GM21423 (cell line): ENCODE results near the gene LRSAM1.

Experiments used
- ATAC-seq: cut with Tn5 transposase; IDR thresholded peaks from one replicate; pipeline ENCODE4 v1.9.1; 2021; ENCODE audit warnings: mild to moderate bottlenecking, moderate library complexity; ENCODE audit not compliant: unreplicated experiment

Gene LRSAM1

DNA sequence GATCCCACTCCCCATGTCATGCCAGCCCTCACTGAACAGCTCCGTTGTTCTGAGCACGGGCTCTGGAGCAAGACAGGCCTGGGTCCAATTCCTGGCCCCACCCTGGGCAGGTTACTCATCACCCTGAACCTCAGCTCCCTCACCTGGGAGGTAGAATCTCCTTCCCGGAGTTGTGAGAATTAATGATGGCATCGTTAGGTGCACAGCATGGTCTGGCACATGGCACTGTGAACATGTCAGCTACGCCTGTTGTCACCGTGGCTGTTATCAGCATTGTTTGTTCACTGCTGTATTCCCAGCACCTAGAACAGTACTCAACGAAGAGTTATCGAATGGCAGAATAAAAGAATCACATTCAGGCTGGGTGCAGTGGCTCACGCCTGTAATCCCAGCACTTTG lies 43.0 kb downstream of the LRSAM1 start:
- no peak for ATAC-seq

GRCh38 chr9:127495884-127496555 lies 44.7 kb downstream of the LRSAM1 start:
- no peak for ATAC-seq

DNA sequence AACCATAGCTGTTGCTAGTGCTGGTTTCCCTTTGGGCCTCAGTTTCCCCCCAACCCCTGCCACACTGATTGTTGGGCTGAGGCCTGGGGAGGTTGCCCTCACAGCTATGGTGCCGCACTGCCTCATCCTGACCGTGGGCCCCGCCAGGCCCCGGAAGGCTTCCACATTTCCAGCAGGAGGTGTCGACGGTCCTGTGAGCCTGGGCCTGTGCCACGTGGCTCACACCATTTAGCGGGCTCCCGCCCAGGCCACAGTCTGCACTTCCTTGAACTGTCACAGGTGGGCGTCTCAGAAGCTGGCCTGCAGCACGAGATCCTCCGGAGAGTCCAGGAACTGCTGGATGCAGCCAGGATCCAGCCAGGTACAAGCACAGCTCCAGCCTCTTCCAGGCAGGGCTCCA lies 45.7 kb downstream of the LRSAM1 start:
- ATAC-seq, result no peak

DNA sequence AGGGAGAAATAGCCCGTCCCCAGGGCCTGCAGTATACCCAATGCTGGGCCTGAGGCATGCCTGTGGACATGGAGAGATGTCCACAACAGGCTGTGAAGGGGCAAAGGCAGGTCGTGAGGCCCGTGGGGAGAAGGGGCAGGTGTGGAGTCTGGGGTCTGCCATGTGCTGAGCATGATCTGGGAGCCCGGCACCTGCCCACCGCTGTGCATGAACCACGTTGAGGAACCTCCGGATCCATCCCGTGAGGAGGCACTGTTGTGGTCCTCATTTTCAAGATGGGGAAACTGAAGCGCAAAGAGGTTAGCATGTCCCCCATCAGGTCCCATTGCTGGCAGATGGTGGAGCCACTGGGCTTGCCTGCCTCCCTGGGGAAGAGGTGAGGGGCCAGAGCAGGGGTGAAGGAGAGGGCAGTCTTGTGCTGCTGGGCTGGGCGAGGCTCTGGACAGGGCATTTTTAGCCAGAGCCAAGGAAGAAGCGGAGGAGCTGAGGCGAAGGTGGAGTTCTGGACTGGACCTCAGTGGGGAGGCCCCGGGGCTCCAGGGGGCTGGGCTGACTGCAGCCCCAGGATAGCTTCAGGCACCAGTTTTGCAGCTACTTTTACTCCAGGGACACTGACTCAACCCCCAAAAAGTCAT lies 46.5 kb downstream of the LRSAM1 start:
- no peak for ATAC-seq

- no peak for ATAC-seq
Observed at GRCh38 chr9:127498298-127498697, 47.0 kb downstream of the LRSAM1 start.

GRCh38 chr9:127500399-127500798 lies 49.1 kb downstream of the LRSAM1 start:
- no peak for ATAC-seq

DNA sequence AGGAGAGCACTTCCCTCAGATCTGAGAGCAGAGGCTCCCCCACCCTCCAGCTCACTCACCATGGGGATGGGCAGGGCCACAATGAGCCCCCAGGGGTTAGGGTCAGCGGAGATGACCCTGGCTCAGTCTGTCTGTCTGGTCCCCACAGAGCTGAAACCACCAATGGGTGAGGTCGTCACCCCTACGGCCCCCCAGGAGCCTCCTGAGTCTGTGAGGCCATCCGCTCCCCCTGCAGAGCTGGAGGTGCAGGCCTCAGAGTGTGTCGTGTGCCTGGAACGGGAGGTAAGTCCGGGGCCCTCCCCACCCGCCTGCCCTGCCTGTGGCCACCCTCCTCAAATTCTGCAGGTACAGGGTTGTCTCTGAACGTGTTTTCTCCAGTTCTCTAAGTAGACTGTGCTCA lies 49.6 kb downstream of the LRSAM1 start:
- no peak for ATAC-seq

- no peak for ATAC-seq
Observed at GRCh38 chr9:127501821-127502343, 50.6 kb downstream of the LRSAM1 start.

DNA sequence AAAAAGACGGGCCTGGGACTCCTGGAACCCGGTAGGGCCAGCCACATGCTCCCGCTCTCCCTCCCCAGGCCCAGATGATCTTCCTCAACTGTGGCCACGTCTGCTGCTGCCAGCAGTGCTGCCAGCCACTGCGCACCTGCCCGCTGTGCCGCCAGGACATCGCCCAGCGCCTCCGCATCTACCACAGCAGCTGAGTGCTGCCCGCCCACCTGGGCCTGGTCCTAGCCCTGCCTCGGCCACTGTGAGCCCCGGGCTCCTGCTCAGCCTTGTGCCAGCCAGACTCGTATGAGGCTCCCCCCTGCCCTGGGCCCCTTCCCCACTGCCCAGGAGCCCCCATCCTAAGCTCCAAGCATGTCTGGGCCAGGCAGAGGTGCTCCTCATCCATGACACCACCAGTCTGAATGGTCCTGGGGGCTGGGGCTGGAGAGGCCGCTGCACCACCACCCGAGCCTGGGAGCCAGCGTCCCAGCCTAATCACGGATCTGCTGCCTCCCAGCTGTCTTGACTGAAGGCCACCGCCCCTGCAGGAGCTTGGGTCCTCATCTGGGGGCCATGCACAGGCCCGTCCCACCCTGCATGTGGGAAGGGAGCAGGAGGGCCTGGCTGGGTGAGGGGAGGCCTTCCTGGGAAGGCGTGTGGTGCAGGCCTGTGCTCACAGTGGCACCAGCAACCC lies 51.5 kb downstream of the LRSAM1 start:
- no peak for ATAC-seq

DNA sequence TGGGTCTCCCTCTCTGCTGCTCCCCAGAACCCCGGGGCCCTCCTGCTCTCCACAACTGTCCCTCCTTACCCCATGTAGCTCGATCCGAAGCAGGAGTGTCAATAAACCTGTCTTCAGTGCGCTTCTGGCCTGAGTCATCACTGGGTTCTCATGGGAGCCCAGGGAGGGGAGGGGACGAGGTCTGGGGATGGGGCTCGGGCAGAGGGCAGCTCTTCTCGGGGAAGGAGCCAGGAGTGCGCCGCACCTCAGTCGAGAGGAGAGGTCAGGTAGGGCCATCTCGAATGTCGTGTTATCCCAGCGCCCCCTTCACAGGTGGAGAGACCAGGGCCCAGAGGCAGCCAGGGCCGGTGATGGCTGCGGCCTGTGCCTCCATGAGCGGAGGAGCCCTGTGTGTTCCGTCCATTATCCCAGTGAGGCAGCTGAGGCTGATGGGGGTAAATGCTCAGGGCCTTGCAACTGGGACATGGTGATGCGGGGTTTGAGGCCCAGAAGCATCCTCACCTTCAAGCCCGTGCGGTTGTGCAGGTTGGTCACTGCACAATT lies 52.1 kb downstream of the LRSAM1 start:
- ATAC-seq, result no peak

DNA sequence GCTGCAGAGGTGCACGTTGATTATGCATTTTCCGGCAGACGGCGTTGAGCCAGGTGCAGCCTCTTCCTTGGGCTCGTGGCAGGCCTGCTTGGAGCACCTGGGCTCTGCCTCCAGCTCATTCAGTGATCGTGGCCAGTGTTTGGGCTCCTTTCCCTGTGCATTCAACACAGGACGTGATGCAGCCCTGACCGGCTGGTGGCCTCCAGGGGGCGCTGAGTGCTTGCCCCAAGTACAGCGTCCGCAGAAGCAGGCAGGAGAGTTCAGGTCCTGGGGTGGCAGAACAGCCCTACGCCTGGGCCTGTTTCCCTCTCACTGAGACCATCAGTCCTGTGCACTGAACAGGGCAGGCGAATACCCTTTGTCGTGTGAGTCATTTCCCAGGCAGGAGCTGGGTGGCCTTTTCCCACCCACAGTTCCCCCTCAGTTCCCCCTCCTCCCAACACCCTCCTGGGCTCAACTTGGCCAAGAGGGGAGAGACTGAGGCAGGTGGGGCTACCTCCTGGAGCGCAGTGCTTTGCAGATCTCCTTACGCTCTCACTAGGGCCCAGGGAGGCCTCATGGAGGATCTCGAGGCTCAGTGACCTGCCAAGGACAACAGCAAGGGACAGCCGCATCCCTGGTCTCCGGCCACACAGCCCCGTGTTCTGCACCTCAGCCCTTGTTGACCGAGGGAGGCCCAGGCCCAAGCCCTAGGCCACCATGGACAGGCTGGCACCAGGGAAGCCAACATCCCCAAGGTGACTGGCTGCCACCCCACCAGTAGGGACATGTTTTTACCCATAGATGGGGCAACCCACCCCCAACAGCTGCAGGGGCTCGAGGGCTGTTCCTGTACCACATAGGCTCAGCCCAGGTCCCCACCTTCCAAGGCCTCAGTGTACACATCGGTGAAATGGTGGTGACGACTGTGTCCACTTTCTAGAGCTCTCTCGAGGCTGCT lies 52.9 kb downstream of the LRSAM1 start:
- no peak for ATAC-seq

DNA sequence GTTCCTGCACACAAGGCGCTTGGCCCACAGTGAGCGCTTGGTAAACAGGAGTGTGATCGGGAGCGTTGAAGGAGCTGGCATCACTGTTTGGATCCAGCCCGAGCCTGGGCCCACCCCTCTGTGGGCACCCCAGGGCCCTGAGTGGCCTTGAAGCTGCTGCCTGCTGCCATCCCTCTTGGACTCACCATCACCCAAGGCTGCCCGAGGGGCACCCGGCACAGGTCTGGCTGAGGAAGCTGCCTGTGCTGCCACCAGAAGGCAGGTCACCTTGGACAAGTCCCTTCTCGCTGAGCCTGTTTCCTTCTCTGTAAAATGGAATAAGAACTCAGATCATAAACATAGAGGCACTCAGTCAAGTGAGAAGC lies 53.6 kb downstream of the LRSAM1 start:
- no peak for ATAC-seq

- no peak for ATAC-seq
Observed at GRCh38 chr9:127505396-127506116, 54.2 kb downstream of the LRSAM1 start.

DNA sequence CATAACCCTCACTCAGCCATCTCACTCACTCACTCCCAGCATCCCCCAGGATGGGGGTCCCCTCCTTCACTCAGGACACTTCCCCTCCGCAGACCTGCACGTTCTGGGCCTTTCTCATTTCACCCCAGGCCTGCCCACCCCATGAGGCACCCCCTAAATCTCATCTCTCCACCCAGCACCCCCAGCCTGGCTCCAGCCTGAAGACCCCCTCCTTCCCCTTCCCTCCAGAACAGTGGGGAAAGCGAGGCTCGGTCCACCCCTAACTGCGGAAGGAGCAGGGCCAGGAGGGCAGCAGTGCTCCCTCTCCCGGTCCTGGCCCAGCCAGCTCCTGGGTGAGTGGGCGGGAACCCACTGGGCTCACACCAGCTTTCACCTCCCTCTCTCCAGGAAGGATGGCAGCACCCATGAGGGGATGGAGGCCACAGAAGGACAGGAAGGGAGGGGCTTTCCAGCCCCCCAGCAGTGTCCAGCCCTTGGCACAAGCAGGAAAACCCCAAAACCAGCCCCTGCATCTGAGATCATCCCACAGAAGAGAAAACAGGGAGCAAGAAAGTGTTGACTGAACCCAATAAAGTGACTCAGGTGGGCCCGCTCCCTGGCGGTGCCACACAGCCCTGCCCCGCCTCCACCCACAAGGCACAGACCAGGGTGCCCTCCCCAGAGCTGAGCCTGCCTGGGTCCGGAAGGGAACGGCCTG lies 55.0 kb downstream of the LRSAM1 start:
- ATAC-seq, result no peak

DNA sequence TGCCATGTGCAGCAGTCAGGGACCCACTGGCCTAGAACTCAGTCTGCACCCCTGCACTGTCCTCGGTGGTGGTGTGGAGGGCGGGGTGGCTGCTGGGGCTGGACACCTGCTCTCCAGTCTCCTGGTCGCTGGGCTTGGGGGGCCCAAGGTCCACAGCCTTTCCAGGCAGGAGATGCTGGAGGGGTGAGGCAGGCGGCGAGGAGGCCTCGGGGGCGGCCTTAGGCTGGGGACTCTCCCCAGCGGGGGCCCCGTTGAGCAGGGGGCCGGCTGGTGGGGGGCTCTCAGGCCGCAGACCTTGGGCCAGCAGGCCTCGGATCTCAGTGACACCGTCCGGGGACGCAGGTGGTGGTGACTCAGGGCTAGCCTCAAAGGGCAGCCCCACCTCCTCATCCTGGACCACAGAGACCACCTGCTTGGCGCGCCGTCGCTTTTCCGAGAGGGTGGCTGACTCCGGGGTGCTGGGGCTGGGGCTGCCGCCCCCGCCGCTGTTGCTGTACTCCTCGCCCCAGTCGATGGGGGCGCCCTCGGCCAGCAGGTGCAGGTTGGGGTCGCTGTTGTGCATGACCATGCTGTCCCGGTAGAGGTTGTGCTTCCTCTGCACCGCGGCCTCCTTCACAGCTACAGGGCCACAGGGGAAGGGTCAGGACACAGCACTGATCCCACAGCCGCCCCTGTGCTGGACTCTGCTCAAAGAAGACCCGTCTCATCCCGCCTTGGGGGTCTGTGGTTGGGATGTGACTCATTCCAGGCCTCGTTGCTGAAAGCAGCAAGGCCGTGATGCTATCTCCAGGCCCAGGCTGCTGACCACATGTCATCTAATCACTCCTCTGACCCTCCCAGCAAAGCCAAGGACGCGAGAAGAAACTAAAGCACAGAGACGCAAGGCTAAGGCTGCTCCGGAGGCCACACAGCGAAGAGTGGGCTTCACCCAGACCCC lies 55.8 kb downstream of the LRSAM1 start:
- ATAC-seq, result no peak

DNA sequence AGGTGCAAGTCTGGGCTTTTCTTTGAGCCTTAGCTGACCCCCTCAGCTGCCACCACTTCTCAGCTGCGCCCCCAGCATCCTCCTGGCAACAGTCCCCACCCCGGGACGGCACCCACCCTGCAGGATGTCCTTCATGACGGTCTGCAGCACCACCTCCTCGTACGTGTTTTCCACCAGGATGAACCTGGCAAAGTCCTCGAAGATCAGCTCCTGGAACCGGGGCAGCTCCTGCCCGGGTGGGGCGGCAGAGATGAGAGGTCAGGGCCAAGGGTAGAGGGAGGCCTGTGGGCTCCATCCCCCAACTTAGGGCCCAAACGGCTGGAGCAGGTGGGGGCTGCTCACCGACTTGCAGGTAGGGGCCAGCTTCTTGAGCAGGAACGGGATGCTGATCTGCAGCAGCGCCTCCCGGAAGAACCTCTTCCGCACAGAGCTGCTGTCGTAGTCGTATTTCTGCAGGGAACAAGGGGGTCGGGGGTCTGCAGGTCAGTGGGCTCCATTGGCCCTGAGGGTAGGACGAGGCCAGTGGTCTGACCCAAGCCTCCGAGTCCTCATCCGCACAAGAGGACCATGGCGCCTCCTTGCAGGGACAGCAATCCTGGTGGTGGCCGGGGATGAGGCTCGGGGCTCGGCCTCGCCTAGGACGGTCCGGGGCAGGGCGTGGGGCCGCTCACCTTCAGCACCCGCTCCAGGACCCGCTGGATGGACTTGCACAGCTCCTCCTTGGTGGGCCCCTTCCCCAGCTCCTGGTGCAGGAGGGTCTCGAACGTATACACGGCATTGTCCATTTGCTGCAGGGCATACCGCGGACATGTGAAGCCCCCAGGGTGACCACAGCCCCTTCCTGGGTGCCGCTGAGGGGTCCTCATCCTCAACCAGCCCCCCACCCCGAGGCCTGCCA lies 56.7 kb downstream of the LRSAM1 start:
- ATAC-seq, result no peak

DNA sequence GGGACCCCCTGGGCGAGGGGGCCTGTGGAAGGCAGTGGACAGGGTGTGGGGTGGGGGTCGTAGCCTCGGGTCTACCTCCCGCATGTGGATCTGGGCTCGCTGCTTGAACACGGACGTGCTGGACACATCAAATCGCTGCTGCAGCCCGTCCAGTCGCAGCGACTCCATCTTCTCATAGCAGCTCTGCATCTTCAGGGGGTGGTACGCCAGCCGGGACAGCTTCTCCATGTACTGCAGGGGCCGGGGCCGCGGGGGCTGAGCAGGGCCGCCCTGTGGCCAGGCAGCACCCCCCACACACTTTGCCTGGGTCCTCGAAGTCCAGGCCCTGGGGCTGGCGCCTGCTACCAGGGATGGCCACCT lies 57.6 kb downstream of the LRSAM1 start:
- ATAC-seq, result no peak
